HG03060 (cell line): Measurements from ENCODE around the gene RPAP3.

ENCODE experiments used
- ATAC-seq: cut with Tn5 transposase; IDR thresholded peaks from one replicate; pipeline ENCODE4 v1.9.1; 2021; ENCODE audit warnings: low read depth, moderate number of reproducible peaks; ENCODE audit not compliant: unreplicated experiment

Gene RPAP3, protein sequence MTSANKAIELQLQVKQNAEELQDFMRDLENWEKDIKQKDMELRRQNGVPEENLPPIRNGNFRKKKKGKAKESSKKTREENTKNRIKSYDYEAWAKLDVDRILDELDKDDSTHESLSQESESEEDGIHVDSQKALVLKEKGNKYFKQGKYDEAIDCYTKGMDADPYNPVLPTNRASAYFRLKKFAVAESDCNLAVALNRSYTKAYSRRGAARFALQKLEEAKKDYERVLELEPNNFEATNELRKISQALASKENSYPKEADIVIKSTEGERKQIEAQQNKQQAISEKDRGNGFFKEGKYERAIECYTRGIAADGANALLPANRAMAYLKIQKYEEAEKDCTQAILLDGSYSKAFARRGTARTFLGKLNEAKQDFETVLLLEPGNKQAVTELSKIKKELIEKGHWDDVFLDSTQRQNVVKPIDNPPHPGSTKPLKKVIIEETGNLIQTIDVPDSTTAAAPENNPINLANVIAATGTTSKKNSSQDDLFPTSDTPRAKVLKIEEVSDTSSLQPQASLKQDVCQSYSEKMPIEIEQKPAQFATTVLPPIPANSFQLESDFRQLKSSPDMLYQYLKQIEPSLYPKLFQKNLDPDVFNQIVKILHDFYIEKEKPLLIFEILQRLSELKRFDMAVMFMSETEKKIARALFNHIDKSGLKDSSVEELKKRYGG

DNA sequence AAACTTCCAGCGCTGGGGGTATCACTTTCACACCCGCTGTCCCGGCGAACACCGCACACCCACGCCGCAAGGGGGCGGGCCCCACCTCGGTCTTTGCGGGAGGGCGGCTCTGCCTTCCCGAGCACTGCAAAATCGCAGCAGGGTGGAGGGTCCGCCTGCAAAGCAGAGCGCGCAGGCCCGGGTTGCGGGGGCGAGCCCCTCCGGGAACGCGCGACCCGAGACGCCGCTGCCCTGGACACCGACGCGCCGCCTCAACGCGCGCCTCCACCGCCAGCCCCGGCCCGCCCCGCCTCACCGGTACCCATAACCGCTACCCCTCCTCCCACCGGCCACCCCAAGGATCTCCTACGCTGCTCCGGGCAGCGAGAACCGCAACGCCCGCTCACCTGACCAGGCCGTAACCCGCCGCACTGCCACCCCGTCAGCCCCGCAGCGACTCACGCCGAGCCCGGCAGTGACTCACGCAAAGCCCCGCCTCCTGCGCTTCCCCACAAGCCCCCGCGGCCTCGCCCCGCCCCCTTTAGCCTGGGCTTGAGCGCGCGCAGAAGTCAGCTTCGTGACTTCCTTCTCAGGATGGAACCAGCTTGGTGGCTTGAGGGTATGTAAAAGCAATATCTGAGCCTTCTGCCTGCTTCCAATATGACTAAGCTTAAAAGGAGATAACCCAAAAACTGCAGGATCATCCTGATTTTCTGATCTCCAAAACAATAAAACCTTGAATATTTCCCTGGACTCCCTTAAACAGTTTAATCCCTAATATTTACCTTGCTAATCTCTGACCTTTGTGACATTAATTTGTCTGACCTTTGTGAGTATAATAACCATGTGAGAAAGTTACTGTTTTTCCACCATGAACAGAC lies at the start of gene RPAP3:
Gene RPAP3, minus strand, starts transcription at position 465 of the 860 bp plus-strand sequence. CDS start 3,190 bp downstream, outside the sequence.
- ATAC-seq = peak; percentile 78

DNA sequence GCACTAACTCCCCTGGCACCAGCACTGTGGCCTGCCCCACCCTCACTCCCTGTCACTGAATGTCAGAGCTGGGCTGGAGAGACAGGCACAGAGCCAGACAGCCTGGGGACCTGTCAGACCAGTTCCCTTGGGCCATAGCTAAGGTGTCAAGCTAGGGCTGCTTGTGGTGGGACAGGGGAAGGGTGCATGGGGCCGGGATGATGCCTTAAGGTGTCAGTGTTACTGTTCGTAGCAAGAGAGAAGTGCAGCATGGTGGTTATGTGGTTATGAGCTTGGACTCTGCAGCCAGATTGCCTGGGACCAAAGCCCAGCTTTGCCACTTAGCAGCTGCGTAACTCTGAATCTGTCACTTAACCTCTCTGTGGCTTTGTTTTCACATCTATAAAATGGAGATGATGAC lies 49.1 kb upstream of the RPAP3 start:
- peak; percentile 24 for ATAC-seq

DNA sequence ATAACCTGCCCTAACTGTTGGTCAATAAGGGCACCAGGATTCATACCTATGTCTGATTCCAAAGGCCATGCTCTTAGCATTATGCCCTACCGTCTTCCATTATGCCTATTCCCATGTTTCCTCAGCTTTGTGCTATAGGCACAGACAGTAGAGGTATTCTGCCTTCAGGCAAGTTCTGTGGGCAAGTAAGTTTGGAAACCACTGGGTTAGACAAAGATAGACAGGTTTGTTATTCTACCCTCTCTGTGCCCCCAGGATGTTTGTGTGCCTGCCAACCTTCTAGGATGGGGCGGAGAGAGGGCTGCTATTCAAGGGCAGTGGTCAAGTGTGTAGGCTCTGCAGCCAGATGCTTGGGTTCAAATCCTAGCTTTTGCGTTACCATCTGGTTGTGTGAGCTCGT lies 48.3 kb upstream of the RPAP3 start:
- no peak for ATAC-seq

DNA sequence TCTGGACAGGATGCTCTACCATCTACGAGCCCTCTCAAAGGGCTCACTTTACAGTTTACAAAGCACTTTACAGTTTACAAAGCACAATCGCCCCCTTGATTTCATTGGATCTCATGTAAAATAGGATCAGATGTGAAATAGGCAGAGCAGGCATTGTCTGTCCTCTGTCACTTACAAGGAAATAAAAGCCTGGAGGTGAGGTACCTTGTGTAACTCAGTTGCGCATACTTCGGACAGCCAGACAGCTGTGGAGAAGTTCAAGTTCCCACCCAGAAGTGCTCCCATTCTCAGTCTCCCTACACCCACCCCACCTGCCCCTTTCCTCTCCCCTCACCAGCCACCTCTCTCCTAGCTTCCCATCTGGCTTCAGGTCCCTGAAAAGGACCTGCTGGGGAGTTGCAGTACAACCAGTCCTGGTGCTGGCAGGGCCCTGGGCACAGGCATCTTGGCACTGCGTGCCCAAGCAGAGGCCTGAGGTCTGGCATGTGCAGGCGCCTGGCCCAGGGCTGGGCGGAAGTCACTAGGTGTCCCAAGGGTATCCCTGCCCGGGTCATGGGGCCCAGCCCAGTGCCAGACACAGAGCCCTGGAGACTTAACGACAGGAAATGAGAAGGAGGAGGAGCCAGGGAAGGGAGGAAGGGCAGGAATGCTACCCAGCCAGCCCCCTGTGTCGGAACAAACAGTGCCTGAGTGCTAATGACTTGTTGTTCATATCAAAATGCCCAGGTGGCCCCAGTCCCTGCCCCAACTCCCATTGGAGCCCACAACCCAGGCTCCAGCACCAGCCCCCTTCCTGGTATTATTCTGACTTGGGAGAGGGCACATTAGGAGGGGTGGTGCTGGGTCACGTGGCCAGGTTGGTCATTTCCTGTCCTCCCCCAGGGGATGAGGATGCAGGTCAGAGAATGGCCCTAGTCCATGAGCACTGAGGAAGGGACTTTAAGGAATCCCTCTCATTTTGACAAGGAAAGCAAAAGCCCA lies 47.5 kb upstream of the RPAP3 start:
- ATAC-seq = no peak

DNA sequence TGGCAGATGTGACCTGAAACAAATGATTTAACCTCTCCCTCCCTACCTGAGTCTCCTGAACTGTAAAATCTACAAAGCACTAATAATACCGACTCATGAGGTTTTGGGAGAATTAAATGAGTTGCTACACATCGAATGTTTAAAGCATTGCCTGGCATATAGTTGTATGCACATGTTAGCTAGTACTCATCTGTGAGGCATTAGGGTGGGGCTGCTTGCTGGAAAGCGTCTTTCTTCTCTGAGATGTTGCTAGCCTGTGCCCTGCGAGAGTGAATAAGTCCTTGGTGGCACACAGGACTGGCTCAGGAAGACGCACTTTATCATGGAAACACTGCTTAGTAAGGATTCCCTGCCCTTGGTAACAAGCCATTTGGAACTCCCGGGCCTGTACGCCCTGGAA lies 46.7 kb upstream of the RPAP3 start:
- ATAC-seq = no peak

DNA sequence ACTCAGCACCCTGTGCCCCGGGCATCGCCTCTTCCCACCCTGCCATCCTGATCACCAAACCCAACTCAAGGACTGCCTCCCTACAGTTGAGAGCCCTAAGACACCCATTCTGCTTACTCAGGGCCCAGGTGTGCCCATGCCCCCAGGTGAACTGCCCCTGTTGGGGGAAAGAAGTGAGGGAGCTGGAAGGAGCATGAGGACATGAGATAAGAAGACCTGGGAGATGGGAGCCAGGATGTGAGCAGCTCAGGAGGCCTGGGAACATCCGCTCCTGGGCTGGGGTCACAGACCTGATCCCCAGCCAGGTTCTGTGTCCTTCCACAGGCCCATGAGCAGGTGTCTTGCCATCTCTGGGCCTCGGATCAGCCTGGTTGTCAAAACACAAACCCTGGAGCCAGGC lies 46.3 kb upstream of the RPAP3 start:
- ATAC-seq = no peak

DNA sequence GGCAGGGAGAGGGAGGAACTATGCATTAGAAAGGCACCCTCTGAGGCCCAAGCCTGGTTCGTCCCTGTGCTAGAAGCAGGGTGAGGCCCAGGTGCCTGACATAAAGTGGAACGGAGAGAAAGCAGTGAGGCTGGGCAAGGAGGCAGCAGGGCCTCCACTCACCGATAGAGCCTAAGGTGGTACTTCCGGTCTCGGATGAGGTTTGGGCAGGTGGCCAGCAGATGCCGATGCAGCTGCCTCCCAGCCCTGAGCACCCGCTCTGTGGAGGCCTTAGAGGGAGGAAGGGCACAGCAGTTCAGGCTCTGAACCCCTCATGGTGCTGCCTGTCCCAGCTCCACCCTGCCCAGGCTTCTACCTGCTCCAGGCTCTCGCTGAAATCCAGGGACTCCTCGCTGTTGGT lies 45.7 kb upstream of the RPAP3 start:
- no peak for ATAC-seq

DNA sequence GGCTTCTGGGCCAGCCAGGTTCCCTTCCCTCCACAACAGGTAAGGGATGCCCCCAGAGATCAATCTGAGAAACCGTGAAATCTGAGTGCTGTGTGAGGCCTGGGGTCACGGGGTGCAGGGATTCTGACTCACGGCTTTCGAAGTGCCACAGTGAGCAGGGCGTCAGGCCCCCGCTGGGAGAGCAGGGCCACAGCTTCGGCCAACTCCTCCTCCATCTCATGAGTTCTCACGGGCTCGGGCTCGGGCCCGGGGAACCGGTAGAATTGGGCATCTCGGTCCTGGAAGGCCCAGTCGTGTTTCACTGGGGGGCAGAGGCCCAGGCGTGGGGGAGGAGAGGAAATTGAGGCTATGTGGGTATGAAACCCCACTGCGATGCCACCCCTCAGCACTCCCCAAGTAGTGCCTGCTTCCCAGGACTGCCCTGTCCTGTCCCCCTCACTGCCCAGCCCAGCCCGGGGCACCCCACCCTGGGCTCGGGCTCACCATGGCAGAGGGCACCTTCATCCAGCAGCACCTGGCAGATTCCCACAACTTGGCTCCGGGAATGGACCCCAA lies 45.2 kb upstream of the RPAP3 start:
- no peak for ATAC-seq

DNA sequence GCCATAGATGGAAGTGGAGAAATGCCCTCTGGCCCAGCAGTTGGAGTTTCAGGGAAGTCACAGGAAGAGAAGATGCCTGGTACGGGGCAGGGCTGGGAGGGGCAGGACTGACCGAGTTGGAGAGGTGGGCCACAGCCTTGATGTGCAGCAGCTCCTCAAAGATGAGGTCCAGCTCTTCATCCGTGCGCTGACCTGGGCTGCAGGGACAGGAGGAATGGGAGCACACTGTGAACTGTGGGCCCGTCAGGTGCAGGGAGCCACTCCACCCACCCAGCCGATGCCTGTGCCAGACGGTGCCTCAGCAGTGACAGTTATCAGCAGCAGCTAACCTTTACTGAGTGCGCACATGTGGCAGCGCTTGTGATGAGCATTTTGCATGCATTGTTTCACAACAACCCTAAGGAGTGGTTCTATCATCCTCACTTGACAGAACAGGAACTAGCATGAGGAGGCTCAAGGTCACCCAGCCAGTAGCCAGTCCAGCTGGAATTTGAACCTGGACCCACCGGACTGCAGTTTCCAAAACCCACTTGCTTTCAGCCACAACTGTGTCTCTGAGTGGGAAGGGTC lies 44.5 kb upstream of the RPAP3 start:
- ATAC-seq = no peak

DNA sequence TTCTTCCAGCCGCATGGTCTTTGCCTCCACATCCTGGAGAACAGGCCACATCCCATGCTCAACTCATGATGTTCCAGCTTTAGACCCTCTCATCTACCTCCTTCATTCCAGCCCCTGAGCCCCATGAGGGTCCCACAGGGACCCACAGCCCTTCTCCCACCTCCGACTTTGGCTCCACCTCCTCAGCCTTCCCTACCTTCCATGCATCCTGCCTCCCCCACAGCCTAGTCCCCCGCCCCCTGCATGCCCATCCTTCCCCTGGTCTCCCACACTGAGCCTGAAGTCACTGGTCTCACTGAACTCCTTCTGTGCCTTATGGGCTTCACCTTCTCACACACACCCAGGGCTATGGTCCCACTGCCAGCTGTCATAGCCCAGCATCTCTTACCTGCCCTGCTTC lies 43.1 kb upstream of the RPAP3 start:
- no peak for ATAC-seq

DNA sequence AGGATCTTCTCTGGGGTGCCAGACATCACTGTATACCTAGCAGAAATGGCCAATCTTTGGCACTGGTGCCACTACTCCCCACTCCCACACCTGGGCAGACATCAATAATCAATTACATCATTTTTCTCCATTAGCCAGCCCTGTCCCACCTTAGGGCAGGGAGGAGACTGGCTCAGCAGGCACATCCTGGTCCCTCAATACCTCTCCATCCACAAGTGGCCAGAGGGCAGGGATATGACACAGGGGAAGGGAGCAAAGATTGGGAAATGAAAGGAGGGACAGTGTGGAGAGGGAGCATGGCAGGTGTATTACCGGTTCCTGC lies 42.6 kb upstream of the RPAP3 start:
- no peak for ATAC-seq

DNA sequence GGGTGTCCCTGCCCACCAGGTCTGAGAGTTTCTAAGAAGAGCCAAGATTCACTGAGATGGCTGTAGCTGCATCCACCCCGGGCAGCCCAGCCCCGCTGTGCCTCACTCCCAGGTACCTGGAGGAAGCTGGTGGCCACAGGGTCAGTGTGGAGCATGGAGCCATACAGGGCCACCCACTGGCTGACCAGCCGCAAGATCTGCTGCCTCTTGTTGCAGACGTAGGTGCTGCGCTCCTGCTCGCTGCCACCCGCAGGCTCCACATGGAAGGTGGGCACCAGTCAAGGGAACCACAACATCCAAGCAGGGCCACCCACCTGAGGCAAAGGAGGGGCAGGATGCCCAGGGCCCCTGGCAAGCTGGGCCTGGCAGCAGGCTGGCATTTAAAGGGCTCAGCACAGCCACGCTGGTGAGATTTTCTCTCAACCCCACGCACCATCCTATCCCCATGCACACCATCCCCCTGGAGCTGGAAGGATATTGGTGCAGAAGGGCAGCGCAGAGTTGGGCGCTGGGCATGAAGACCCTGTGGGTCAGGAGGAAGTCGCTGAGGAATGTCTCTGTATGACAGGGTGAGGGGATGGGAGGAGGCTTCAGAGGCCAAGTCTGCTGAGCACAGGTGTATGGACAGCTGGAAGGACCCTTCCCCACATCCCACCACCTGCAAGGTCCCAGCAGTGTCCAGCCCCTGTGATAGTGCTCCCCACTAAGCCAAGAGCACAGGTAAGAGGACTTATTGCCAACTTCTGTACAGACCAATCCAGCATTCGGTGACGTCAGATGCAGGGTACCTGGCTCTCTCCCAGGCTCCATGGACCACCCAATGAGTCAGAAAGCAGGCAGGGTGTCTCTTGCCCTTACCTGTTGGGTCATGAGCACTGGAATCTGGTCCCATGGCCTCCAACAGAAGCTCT lies 42.0 kb upstream of the RPAP3 start:
- no peak for ATAC-seq

DNA sequence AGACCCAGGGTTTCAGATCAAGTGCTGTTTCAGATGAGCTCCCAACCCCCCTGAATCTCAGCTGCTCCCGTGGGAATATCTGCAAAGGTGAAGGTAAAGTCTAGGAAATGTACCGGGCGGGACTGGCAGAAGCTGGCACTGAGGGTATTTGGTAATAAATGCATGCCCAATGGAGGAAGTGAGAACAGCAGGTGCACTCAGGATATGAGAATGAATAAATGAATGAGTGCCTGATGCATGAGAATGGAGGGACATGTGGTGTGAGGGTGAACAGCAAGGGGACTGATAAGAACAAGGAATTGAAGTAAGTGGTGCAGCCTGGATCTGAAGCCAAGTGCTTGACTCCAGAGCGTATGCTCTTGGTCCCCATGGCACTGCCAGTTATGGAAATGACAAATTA lies 41.3 kb upstream of the RPAP3 start:
- ATAC-seq = no peak

DNA sequence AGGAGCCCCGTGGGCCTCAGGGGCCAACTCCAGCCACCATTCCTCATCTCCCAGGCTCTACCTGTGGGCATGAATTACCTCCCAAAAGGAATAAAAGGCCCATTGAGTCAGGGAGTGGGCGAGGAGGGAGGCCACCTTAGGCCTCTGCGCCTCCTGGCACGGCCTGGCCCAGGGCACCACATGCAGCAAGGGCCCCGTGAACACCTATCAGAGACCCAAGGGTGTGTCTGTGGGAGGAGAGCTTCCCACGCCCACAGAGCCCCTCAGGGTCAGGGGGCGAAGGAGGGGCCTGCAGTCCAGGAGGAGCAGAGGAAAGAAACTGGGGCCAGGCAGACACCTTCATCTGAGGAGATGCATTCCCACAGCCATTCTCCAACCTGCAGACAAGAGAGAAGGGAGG lies 40.7 kb upstream of the RPAP3 start:
- ATAC-seq = no peak

DNA sequence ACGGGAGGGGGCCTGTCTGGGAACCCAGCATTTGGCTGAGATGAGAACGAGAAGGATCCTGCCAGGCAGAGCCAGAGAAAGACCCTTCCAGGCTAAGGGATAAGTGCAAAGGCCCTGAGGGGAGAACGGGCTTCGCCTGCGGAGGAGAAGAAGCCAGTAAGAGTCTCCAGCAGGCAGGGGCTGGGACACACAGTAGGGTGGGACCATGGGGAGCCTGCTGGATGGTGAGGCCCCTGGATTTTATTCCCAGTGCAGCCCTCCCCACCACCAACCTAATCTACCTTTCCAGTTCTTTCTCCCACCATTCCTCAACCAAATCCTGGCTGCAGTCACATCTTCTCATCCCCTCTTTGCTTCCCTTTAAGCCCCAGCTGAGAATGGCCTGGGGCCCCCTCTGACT lies 40.2 kb upstream of the RPAP3 start:
- no peak for ATAC-seq

DNA sequence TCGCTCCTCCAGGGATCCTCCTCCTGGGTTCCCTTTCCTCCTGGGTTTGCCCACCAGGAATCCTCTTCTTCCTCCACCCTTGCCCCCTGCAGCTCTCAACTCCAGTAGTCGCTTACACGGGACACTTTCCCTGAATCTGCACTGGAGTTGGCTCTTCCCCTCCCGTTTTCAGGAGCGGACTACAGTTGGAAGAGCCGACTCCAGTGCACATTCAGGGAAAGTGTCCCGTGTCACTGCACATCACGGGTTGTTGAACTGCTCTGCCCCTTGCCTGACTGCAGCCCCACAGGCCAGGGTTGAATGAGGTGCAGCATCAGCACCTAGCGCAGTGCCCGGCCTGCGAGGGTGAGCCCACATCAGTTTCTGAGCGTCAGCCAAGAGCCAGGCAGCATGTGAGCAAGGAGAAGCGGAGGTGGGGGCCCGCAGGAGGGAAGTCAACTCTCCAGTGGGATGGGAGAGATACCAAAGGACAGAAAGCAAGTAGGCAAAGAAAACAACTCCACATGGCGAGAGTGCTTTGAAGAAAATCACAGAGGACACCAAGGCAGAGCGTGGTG lies 39.7 kb upstream of the RPAP3 start:
- no peak for ATAC-seq

DNA sequence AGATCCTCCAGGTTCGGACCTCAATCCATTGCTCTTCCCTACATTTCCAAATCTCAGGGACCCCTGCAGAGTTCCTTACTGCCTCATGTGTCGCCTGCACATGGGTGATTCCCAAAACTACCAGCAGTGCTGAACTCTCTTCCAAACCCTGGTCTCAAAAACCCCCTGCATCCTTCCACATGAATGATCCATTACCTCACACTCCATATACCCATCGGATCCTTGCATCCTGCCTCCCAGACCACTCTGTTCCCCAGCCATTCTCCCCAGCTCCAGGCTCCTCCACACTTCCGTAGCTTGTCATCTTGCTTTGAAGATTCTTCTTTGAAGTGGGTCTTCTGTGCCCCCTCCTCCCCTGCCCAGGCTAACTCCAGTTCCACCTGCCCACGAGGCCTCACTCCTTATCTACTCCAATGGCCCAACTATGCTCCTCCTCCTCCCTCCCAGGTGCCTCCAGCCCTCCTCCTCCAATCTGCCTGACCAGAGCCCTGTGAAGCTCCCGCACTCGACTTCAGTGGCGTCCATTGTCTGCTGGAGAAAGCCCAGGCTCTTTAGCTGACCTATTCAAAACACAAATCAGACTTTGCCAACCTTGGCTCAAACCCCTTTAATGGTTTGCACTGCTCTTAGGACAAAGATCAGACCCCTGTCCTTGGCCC lies 39.1 kb upstream of the RPAP3 start:
- no peak for ATAC-seq
